IMR-90 (cell line): Measurements from ENCODE around the gene HEPHL1. TPM values are rescaled to one million over a fixed set of nuclear protein-coding genes. Genes with fewer than 3 reads are reported as not detected.

Source experiments
- MAZ ChIP-seq: IDR thresholded peaks from 2 replicates; pipeline ENCODE4 v1.6.1; 2012; ENCODE audit warnings: low read depth, mild to moderate bottlenecking, low read length, improper control_type of control experiment, moderate library complexity, borderline replicate concordance
- RFX5 ChIP-seq: IDR thresholded peaks from 2 replicates; pipeline ENCODE4 v1.8.0; 2012; ENCODE audit warnings: low read depth, mild to moderate bottlenecking, low read length, moderate library complexity
- polyA plus RNA-seq, 3 experiments: library from polyadenylated mRNA; depleted of rRNA; stranded (reverse); fragments of >200 nt; gene quantifications; 2 replicates each; pipeline ENCODE4 v1.2.3, GENCODE V29; 2012; ENCODE audit warnings: low replicate concordance in 1 of 3
- total RNA-seq: library from RNA; depleted of rRNA; stranded (reverse); fragments of >200 nt; gene quantifications from 2 replicates; pipeline ENCODE4 v1.2.3, GENCODE V29; 2012
- TF ChIP-seq, protein P1 (sequence below): fragments of 150-350 bp; IDR thresholded peaks from 2 replicates; pipeline ENCODE4 v1.6.1; 2016; ENCODE audit warnings: low read depth, mild to moderate bottlenecking, low read length, moderate library complexity, borderline replicate concordance

HEPHL1 gene
- total and polyA plus RNA-seq, 2 of the 4 experiments (the other 2 are of a cell fraction) = under 0.01 to 0.02 TPM

DNA sequence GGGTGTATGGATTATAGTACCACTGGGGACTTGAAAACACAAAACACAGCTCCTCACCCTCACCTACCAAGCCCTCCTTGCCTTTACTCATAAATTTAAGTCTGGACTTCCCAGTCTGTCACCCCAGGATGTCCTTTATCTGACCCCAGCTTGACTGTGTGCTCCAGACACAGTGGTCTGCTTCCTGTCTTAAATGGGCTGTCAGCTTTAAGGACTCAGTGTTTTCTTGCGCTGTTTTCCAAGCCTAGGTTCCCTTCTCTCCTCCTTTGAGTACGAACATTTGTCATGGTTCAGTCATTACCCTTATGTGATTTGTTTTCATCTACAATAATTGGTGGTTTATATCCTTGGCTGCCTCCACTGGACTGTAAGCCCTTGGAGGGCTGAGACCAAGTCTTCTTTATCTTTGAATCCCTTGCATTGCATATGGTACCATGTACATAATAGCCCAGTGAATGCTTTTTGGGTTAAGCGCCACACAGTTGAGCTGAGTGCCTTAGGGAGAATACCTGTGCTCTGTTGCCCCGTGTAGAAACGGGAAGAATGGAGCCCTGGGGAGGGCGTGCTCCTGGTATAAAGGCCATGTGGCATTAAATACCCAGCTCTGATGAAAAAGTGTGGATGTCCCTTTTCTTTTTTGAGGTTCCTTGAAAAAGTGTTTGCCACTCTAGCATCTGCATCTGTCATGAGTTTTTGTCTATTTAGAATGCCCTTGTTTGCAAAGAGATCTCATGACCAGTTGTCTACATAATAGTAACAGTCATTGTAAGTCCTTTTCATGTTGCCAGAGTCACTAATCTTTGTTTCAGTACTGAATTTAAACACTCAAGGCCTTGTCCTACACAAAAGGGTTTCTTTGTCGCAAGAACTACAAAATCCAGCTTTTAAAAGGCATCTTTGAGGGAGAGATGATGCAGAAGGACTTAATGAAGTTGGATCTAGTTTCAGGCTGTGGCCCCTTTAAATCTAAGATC lies 121.4 kb downstream of the HEPHL1 start (continued):
- TF ChIP-seq, protein P1, sequence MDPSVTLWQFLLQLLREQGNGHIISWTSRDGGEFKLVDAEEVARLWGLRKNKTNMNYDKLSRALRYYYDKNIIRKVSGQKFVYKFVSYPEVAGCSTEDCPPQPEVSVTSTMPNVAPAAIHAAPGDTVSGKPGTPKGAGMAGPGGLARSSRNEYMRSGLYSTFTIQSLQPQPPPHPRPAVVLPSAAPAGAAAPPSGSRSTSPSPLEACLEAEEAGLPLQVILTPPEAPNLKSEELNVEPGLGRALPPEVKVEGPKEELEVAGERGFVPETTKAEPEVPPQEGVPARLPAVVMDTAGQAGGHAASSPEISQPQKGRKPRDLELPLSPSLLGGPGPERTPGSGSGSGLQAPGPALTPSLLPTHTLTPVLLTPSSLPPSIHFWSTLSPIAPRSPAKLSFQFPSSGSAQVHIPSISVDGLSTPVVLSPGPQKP = no peak
- TF ChIP-seq RFX5 (no peak), MAZ (no peak)
